ENCODE measurements around the gene EIPR1. TPM values are rescaled to one million over a fixed set of nuclear protein-coding genes. Genes with fewer than 3 reads are reported as not detected.

The EIPR1 gene
- total and polyA plus RNA-seq, 2 of the 13 experiments (the other 11 are each of a cell fraction or from before 2014, with no cell fraction given), result 70.0 to 96.3 TPM

DNA sequence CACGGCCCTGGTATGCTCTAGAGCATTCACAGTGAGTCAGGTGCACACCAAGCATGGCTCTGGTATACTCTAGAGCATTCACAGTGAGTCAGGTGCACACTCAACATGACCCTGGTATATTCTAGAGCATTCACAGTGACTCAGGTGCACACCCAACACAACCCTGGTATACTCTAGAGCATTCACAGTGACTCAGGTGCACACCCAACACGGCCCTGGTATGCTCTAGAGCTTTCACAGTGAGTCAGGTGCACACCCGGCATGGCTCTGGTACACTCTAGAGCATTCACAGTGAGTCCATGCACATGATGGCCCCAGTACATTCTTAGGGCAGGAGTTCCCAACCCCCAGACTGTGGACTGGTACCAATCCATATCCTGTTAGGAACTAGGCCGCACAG is 158.1 kb downstream of the EIPR1 start:
- no peaks in the 10 kb centered on the region for H3K27me3 ChIP-seq (ENCODE audit: control insufficient read depth in 1 of 2, insufficient read depth in 2 of 2, low read length in 2 of 2)
- H2AFZ ChIP-seq (ENCODE audit: low read length), result no peak overlapping the region
- intact Hi-C loops (cut with micrococcal nuclease; ENCODE audit: unreplicated experiment) (no loop called here), in situ Hi-C loops (cut with HindIII; ENCODE audit: extremely low pct_ligation_motif_present, low pct_unique_long_range_greater_than_20kb) (no loop called here)
- BruUV-seq (replicated peaks), result no TSS peak
- no peak overlapping the region for H3K4me2 ChIP-seq (ENCODE audit: low read depth, low read length)
- H4K20me1 ChIP-seq (ENCODE audit: insufficient read depth, low read length), result 0 out of 2 replicates have a peak, but pooled peaks cover 3% of the 10 kb centered on the region
- H3K79me2 ChIP-seq (ENCODE audit: insufficient read depth, low read length), result no peaks in the 10 kb centered on the region
- peaks cover 10% of the 10 kb centered on the region for H3K9me3 ChIP-seq (ENCODE audit: low read length)
- ChIA-PET POLR2A (no interaction called here), CTCF (ENCODE audit: low intra/inter-chr PET ratio, low total read pairs) (no interaction called here)
- no peak overlapping the region for H3K4me3 ChIP-seq (replicated peaks in 1 of 3; ENCODE audit: insufficient read depth in 1 of 3, low read depth in 2 of 3, low read length in 3 of 3)
- H3K4me1 ChIP-seq (ENCODE audit: insufficient read depth, low read length), result peaks cover 10% of the 10 kb centered on the region
- H3K9ac ChIP-seq (ENCODE audit: insufficient read depth, low read depth, low read length), result no peak overlapping the region
- TF ChIP-seq, protein P1, sequence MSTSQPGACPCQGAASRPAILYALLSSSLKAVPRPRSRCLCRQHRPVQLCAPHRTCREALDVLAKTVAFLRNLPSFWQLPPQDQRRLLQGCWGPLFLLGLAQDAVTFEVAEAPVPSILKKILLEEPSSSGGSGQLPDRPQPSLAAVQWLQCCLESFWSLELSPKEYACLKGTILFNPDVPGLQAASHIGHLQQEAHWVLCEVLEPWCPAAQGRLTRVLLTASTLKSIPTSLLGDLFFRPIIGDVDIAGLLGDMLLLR (CRISPR knock-in tag; IDR thresholded peaks at IDR 0.05), result 0 out of 2 replicates have a peak, but pooled peaks have one; percentile 26
- TF ChIP-seq, protein P2, sequence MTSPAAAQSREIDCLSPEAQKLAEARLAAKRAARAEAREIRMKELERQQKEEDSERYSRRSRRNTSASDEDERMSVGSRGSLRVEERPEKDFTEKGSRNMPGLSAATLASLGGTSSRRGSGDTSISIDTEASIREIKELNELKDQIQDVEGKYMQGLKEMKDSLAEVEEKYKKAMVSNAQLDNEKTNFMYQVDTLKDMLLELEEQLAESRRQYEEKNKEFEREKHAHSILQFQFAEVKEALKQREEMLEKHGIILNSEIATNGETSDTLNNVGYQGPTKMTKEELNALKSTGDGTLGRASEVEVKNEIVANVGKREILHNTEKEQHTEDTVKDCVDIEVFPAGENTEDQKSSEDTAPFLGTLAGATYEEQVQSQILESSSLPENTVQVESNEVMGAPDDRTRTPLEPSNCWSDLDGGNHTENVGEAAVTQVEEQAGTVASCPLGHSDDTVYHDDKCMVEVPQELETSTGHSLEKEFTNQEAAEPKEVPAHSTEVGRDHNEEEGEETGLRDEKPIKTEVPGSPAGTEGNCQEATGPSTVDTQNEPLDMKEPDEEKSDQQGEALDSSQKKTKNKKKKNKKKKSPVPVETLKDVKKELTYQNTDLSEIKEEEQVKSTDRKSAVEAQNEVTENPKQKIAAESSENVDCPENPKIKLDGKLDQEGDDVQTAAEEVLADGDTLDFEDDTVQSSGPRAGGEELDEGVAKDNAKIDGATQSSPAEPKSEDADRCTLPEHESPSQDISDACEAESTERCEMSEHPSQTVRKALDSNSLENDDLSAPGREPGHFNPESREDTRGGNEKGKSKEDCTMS (CRISPR knock-in tag; conservative IDR thresholded peaks at IDR 0.05), result no peak
- 100% methylated on average over 2 of the region's 4 CpGs for WGBS (ENCODE audit: low lambda C conversion rate)
- DNase-seq (ENCODE audit: low spot score) (no peak), FAIRE-seq (no peak), ATAC-seq (no peak)
- no peaks in the 10 kb centered on the region; a peak in 1 of 5 replicates for H3K36me3 ChIP-seq (replicated peaks in 1 of 2; ENCODE audit: control insufficient read depth in 1 of 2, insufficient read depth in 2 of 2, low read length in 2 of 2)
- H3K27ac ChIP-seq (ENCODE audit: extremely low read length, insufficient read depth, low read length), result no peak overlapping the region

DNA sequence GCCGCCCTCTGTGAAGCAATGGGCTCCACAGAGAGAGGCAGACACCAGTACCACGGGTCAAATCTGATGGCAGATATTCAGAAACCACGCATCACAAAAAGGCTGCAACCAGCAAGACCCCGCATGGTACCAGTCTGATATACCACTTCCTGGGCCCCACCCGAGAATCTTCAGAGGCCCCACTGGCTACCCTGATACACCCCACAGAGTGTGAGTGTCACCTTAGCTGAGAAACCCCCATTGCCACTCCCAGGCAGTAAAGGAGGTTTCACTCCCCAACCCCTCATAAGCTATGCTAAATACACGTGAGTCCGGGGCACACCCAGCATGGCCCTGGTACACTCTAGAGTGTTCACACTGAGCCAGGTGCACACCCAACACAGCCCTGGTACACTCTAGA is 160.0 kb downstream of the EIPR1 start:
- CTCF ChIA-PET (ENCODE audit: low intra/inter-chr PET ratio, low total read pairs), result no interaction called here
- Histone ChIP-seq H3K79me2 (ENCODE audit: insufficient read depth, low read length) (no peaks in the 10 kb centered on the region), H3K4me2 (ENCODE audit: low read depth, low read length) (no peak overlapping the region), H3K27ac (ENCODE audit: extremely low read length, insufficient read depth, low read length) (no peak overlapping the region), H3K9ac (ENCODE audit: insufficient read depth, low read depth, low read length) (no peak overlapping the region), H4K20me1 (ENCODE audit: insufficient read depth, low read length) (0 out of 2 replicates have a peak, but pooled peaks cover 3% of the 10 kb centered on the region), H3K9me3 (ENCODE audit: low read length) (peaks cover 10% of the 10 kb centered on the region), H3K4me1 (ENCODE audit: insufficient read depth, low read length) (no peaks in the 10 kb centered on the region), H3K36me3 (replicated peaks in 1 of 2; ENCODE audit: control insufficient read depth in 1 of 2, insufficient read depth in 2 of 2, low read length in 2 of 2) (peaks cover 1 to 13% of the 10 kb centered on the region in 2 experiments; a peak in 2 of 5 replicates), H3K4me3 (replicated peaks in 1 of 3; ENCODE audit: insufficient read depth in 1 of 3, low read depth in 2 of 3, low read length in 3 of 3) (no peak overlapping the region), H3K27me3 (ENCODE audit: control insufficient read depth in 1 of 2, insufficient read depth in 2 of 2, low read length in 2 of 2) (no peaks in the 10 kb centered on the region), H2AFZ (ENCODE audit: low read length) (no peak overlapping the region)
- WGBS (ENCODE audit: low lambda C conversion rate), result 96% methylated on average over 5 of the region's 7 CpGs
- DNase-seq (ENCODE audit: low spot score) (no peak), ATAC-seq (no peak), FAIRE-seq (no peak)
- POLR2A ChIA-PET, result no interaction called here
- intact Hi-C loops (cut with micrococcal nuclease; ENCODE audit: unreplicated experiment) (no loop called here), in situ Hi-C loops (cut with HindIII; ENCODE audit: extremely low pct_ligation_motif_present, low pct_unique_long_range_greater_than_20kb) (no loop called here)
- no peak for TF ChIP-seq NPAS2 (CRISPR knock-in tag; IDR thresholded peaks at IDR 0.05; ENCODE audit: borderline replicate concordance)
- TF ChIP-seq, protein P3, sequence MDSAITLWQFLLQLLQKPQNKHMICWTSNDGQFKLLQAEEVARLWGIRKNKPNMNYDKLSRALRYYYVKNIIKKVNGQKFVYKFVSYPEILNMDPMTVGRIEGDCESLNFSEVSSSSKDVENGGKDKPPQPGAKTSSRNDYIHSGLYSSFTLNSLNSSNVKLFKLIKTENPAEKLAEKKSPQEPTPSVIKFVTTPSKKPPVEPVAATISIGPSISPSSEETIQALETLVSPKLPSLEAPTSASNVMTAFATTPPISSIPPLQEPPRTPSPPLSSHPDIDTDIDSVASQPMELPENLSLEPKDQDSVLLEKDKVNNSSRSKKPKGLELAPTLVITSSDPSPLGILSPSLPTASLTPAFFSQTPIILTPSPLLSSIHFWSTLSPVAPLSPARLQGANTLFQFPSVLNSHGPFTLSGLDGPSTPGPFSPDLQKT (CRISPR knock-in tag; IDR thresholded peaks at IDR 0.05; ENCODE audit: borderline replicate concordance), result no peak
- no peak for TF ChIP-seq ZNF468 (CRISPR knock-in tag; IDR thresholded peaks at IDR 0.05)
- TF ChIP-seq, protein P4, sequence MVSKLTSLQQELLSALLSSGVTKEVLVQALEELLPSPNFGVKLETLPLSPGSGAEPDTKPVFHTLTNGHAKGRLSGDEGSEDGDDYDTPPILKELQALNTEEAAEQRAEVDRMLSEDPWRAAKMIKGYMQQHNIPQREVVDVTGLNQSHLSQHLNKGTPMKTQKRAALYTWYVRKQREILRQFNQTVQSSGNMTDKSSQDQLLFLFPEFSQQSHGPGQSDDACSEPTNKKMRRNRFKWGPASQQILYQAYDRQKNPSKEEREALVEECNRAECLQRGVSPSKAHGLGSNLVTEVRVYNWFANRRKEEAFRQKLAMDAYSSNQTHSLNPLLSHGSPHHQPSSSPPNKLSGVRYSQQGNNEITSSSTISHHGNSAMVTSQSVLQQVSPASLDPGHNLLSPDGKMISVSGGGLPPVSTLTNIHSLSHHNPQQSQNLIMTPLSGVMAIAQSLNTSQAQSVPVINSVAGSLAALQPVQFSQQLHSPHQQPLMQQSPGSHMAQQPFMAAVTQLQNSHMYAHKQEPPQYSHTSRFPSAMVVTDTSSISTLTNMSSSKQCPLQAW (CRISPR knock-in tag; IDR thresholded peaks at IDR 0.05), result no peak
- TF ChIP-seq MIER2 (CRISPR knock-in tag; IDR thresholded peaks at IDR 0.05), result no peak
- BruUV-seq (replicated peaks), result no TSS peak

Data from HepG2 (cell line).